H1 (cell line): ENCODE results near the gene LRRC49. TPM values are rescaled to one million over a fixed set of nuclear protein-coding genes. Genes with fewer than 3 reads are reported as not detected.

ENCODE experiments used
- CTCF ChIA-PET: fragments of 300-600 bp; sonication (Branson Sonifier 250); formaldehyde crosslinking; loops from one replicate; lab custom pipeline; 2021; ENCODE audit not compliant: partially characterized antibody; lab: Charles Lee
- POLR2A ChIA-PET: fragments of 300-600 bp; sonication (Branson Sonifier 250); formaldehyde crosslinking; loops from one replicate; lab custom pipeline; 2021; ENCODE audit warnings: inconsistent platforms; ENCODE audit not compliant: partially characterized antibody; lab: Charles Lee
- DNase-seq, 2 experiments: peaks; one replicate each; pipeline versions ENCODE4 v3.0.0 to v3.0.0-alpha.2; 2010 to 2022; ENCODE audit warnings: low spot score in 2 of 2, low read depth in 1 of 2, mixed read lengths in 1 of 2
- FAIRE-seq: peaks from 2 replicates; lab custom pipeline; 2011; peaks lifted over from hg19 to GRCh38; lab: Jason Lieb, UNC
- H2AFZ ChIP-seq: 2 replicates; pipeline ENCODE4 v1.8.1; 2012; ENCODE audit warnings: low read length, inconsistent platforms
- H2AK5ac ChIP-seq: 2 replicates; pipeline ENCODE4 v1.6.1; 2013; ENCODE audit warnings: low read depth, low read length
- H2BK120ac ChIP-seq: replicated peaks from 2 replicates; pipeline ENCODE3; 2013; ENCODE audit warnings: low read depth, low read length, inconsistent platforms
- H2BK12ac ChIP-seq: 2 replicates; pipeline ENCODE4 v1.6.1; 2013; ENCODE audit warnings: low read depth, low read length
- H2BK15ac ChIP-seq: 2 replicates; pipeline ENCODE4 v1.6.1; 2013; ENCODE audit warnings: low read length
- H2BK20ac ChIP-seq: 2 replicates; pipeline ENCODE4 v1.6.1; 2013; ENCODE audit warnings: low read length
- H2BK5ac ChIP-seq: 2 replicates; pipeline ENCODE4 v1.6.1; 2013; ENCODE audit warnings: low read depth, low read length
- H3K14ac ChIP-seq: 2 replicates; pipeline ENCODE4 v1.6.1; 2013; ENCODE audit warnings: inconsistent platforms; ENCODE audit not compliant: insufficient read length
- H3K18ac ChIP-seq: 2 replicates; pipeline ENCODE4 v1.6.1; 2013; ENCODE audit warnings: low read length; ENCODE audit errors: extremely low read depth
- H3K23ac ChIP-seq: 2 replicates; pipeline ENCODE4 v1.6.1; 2013; ENCODE audit warnings: inconsistent platforms; ENCODE audit not compliant: insufficient read length
- H3K23me2 ChIP-seq: 2 replicates; pipeline ENCODE4 v1.6.1; 2013; ENCODE audit warnings: low read depth, low read length
- H3K27ac ChIP-seq: 2 replicates; pipeline ENCODE4 v1.6.1; 2011; ENCODE audit warnings: low read depth, low read length, inconsistent platforms
- H3K27me3 ChIP-seq, 4 experiments: replicated peaks in 1 of 4; 1 replicate in 1 of 4; 2 replicates in 3 of 4; pipeline versions ENCODE4 v1.6.1 to v1.8.1; 2011 to 2013; ENCODE audit warnings: low read length in 3 of 4, mild to moderate bottlenecking in 3 of 4, inconsistent platforms in 2 of 4, mixed read lengths in 2 of 4, moderate library complexity in 1 of 4; ENCODE audit not compliant: control insufficient read depth in 3 of 4, insufficient read depth in 3 of 4; ENCODE audit errors: extremely low read depth in 1 of 4
- H3K36me3 ChIP-seq, 4 experiments: 2 replicates each; pipeline versions ENCODE4 v1.6.1 to v1.8.1; 2011 to 2013; ENCODE audit warnings: mild to moderate bottlenecking in 4 of 4, low read length in 3 of 4, moderate library complexity in 2 of 4, control low read depth in 1 of 4, inconsistent platforms in 1 of 4; ENCODE audit not compliant: insufficient read depth in 4 of 4, control insufficient read depth in 2 of 4
- H3K4ac ChIP-seq: replicated peaks from 2 replicates; pipeline ENCODE3; 2013; ENCODE audit warnings: low read length, low read depth, mixed read lengths, inconsistent platforms; ENCODE audit not compliant: insufficient read length
- H3K4me1 ChIP-seq, 4 experiments: replicated peaks in 1 of 4; 1 replicate in 1 of 4; 2 replicates in 3 of 4; pipeline versions ENCODE4 v1.6.1 to v1.8.1; 2011 to 2013; ENCODE audit warnings: low read length in 3 of 4, inconsistent platforms in 2 of 4, mixed read lengths in 1 of 4; ENCODE audit not compliant: insufficient read depth in 4 of 4, control insufficient read depth in 3 of 4
- H3K4me2 ChIP-seq, 2 experiments: 2 replicates each; pipeline versions ENCODE4 v1.6.1 to v1.8.1; 2011 to 2013; ENCODE audit warnings: low read depth in 2 of 2, low read length in 2 of 2, control low read depth in 1 of 2, inconsistent platforms in 1 of 2, mild to moderate bottlenecking in 1 of 2; ENCODE audit not compliant: insufficient read depth in 1 of 2
- H3K4me3 ChIP-seq, 4 experiments: fragments of 200-600, 300-600 bp in 1 of 4; sonication (generic), shearing (Covaris generic), sonication (Bioruptor Twin) in 1 of 4; 2 replicates each; pipeline versions ENCODE4 v1.5.1 to v1.8.1; 2011 to 2016; ENCODE audit warnings: low read length in 4 of 4, low read depth in 3 of 4, control low read depth in 2 of 4, inconsistent platforms in 2 of 4, mild to moderate bottlenecking in 2 of 4, mixed read lengths in 1 of 4, moderate library complexity in 1 of 4; ENCODE audit not compliant: insufficient read depth in 2 of 4; ENCODE audit errors: extremely low read depth in 1 of 4
- H3K56ac ChIP-seq: replicated peaks from 2 replicates; pipeline ENCODE3; 2013; ENCODE audit warnings: low read depth, mild to moderate bottlenecking, mixed read lengths, low read length, inconsistent platforms; ENCODE audit not compliant: insufficient read length
- H3K79me1 ChIP-seq: 2 replicates; pipeline ENCODE4 v1.6.1; 2013; ENCODE audit warnings: low read depth, low read length, control low read depth
- H3K79me2 ChIP-seq, 2 experiments: 2 replicates each; pipeline versions ENCODE4 v1.6.1 to v1.8.1; 2012 to 2013; ENCODE audit warnings: low read length in 2 of 2, mild to moderate bottlenecking in 2 of 2, inconsistent platforms in 1 of 2; ENCODE audit not compliant: insufficient read depth in 2 of 2, control insufficient read depth in 1 of 2
- H3K9ac ChIP-seq, 4 experiments: replicated peaks in 1 of 4; 1 replicate in 1 of 4; 2 replicates in 3 of 4; pipeline versions ENCODE4 v1.6.1 to v1.8.1; 2011 to 2013; ENCODE audit warnings: low read depth in 3 of 4, low read length in 3 of 4, control low read depth in 2 of 4, mild to moderate bottlenecking in 2 of 4, moderate library complexity in 2 of 4, inconsistent platforms in 1 of 4; ENCODE audit errors: extremely low read depth in 1 of 4
- H3K9me3 ChIP-seq, 2 experiments: 2 replicates each; pipeline versions ENCODE4 v1.6.1 to v1.8.1; 2012 to 2013; ENCODE audit warnings: mild to moderate bottlenecking in 2 of 2, moderate library complexity in 2 of 2, control low read depth in 1 of 2, inconsistent platforms in 1 of 2, low read depth in 1 of 2, low read length in 1 of 2, mixed read lengths in 1 of 2; ENCODE audit not compliant: insufficient read depth in 2 of 2
- H4K20me1 ChIP-seq, 2 experiments: replicated peaks in 1 of 2; 2 replicates each; pipeline versions ENCODE3 to v1.8.1; 2011 to 2013; ENCODE audit warnings: inconsistent platforms in 2 of 2, low read length in 2 of 2, mild to moderate bottlenecking in 1 of 2; ENCODE audit not compliant: insufficient read depth in 2 of 2, control insufficient read depth in 1 of 2
- H4K5ac ChIP-seq: 2 replicates; pipeline ENCODE4 v1.6.1; 2013; ENCODE audit warnings: low read length, low read depth, mixed read lengths, inconsistent platforms; ENCODE audit not compliant: insufficient read length
- H4K8ac ChIP-seq: 2 replicates; pipeline ENCODE4 v1.8.0; 2013; ENCODE audit warnings: mild to moderate bottlenecking, moderate library complexity, low read length, inconsistent platforms; ENCODE audit not compliant: insufficient read depth; ENCODE audit errors: extremely low read depth
- H4K91ac ChIP-seq: replicated peaks from 2 replicates; pipeline ENCODE3; 2013; ENCODE audit warnings: low read length, mixed read lengths, inconsistent platforms; ENCODE audit not compliant: insufficient read length
- CREB1 ChIP-seq: IDR thresholded peaks from 2 replicates; pipeline ENCODE4 v1.6.1; 2012; ENCODE audit warnings: inconsistent platforms
- FOSL1 ChIP-seq: IDR thresholded peaks from 2 replicates; pipeline ENCODE4 v1.6.1; 2011; ENCODE audit warnings: mild to moderate bottlenecking, low read depth, low read length, moderate library complexity; ENCODE audit not compliant: insufficient read depth
- KDM4A ChIP-seq: IDR thresholded peaks from one replicate; pipeline ENCODE4 v1.7.1; 2012; ENCODE audit warnings: low read depth, mild to moderate bottlenecking, moderate library complexity, low read length, inconsistent platforms; ENCODE audit not compliant: severe bottlenecking
- MAFK ChIP-seq: IDR thresholded peaks from 2 replicates; pipeline ENCODE4 v1.6.1; 2012; ENCODE audit warnings: low read depth, mild to moderate bottlenecking, improper control_type of control experiment, low read length
- YY1 ChIP-seq: IDR thresholded peaks from 2 replicates; pipeline ENCODE4 v1.6.1; 2011; ENCODE audit warnings: low read depth, mild to moderate bottlenecking, low read length
- polyA plus RNA-seq, 7 experiments: library from polyadenylated mRNA; depleted of rRNA in 3 of 7; stranded (reverse) in 5 of 7; unstranded in 2 of 7; fragments of >200 nt in 5 of 7; fragments of 200-250 nt in 2 of 7; gene quantifications; 1 replicate in 5 of 7; 2 replicates in 1 of 7; 4 replicates in 1 of 7; pipeline versions ENCODE4 v1.2.1 to v1.2.3, GENCODE V29; 2011 to 2013; ENCODE audit warnings: missing spikeins in 2 of 7, mixed read lengths in 2 of 7
- total RNA-seq: library from RNA; stranded (reverse); fragmentation: NEBNext Ultra II Directional; extraction: Animal tissue kit (Norgen Biotek cat#: 25700); gene quantifications from 2 replicates; pipeline ENCODE4 v1.2.1, GENCODE V29; 2021
- TF ChIP-seq, protein P1 (sequence below): IDR thresholded peaks from 2 replicates; pipeline ENCODE4 v1.6.1; 2011; ENCODE audit warnings: low read depth, mild to moderate bottlenecking, low read length; ENCODE audit not compliant: insufficient read depth
- TF ChIP-seq, protein P2 (sequence below): IDR thresholded peaks from 2 replicates; pipeline ENCODE4 v1.6.1; 2012; ENCODE audit warnings: inconsistent platforms
- TF ChIP-seq, protein P3 (sequence below): IDR thresholded peaks from 2 replicates; pipeline ENCODE4 v1.6.1; 2012; ENCODE audit warnings: low read length, inconsistent platforms

LRRC49 gene
- total and polyA plus RNA-seq, 2 of the 8 experiments (the other 6 are each of a cell fraction or from before 2014, with no cell fraction given), result 5.0 to 10.4 TPM

DNA sequence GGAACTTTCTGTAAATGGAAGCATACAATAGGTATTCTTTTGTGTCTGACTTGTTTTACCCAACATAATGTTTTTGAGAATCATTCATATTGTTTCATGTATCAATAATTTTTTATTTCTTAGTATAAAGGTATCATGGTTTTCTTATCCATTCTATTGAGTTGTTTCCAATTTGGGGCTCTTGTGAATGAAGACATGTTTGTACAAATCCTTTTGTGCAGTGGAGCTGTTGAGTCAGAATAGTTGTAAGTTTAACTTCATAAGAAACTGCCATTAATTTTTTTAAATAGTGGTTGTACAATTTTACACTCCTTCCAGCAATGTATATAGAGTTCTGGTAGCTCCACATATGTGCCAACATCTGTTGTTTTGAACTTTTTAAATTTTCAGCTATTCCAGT lies 163.5 kb downstream of the LRRC49 start:
- FAIRE-seq (no peak), DNase-seq (no peak)
- H3K23me2 ChIP-seq, result no peaks in the 10 kb centered on the region
- 0 out of 4 replicates have a peak, but pooled peaks cover 0 to 2% of the 10 kb centered on the region in 2 experiments for H3K9me3 ChIP-seq
- no peaks in the 10 kb centered on the region for H3K27me3 ChIP-seq
- H3K14ac ChIP-seq, result no peak overlapping the region
- no peak overlapping the region for H2BK5ac ChIP-seq
- no peak overlapping the region for H3K9ac ChIP-seq
- no peaks in the 10 kb centered on the region for H3K79me2 ChIP-seq
- H3K4ac ChIP-seq, result no peak overlapping the region
- H2BK120ac ChIP-seq, result no peak overlapping the region
- no peak overlapping the region for H2BK12ac ChIP-seq
- H3K23ac ChIP-seq, result no peak overlapping the region
- H3K36me3 ChIP-seq, result no peaks in the 10 kb centered on the region
- H3K79me1 ChIP-seq, result no peaks in the 10 kb centered on the region
- H2AFZ ChIP-seq, result no peak overlapping the region
- H2AK5ac ChIP-seq, result no peak overlapping the region
- no peak overlapping the region for H3K18ac ChIP-seq
- no peak overlapping the region for H3K56ac ChIP-seq
- no peak overlapping the region for H4K8ac ChIP-seq
- no peaks in the 10 kb centered on the region for H3K4me1 ChIP-seq
- ChIA-PET POLR2A (no interaction called here), CTCF (no interaction called here)
- H3K4me3 ChIP-seq, result no peak overlapping the region
- H3K4me2 ChIP-seq, result no peak overlapping the region
- H2BK15ac ChIP-seq, result no peak overlapping the region
- H4K20me1 ChIP-seq, result no peaks in the 10 kb centered on the region
- H3K27ac ChIP-seq, result no peak overlapping the region
- no peak for TF ChIP-seq YY1
- no peak for TF ChIP-seq KDM4A
- TF ChIP-seq CREB1, result no peak
- no peak for TF ChIP-seq FOSL1
- TF ChIP-seq MAFK, result no peak
- TF ChIP-seq, protein P1, sequence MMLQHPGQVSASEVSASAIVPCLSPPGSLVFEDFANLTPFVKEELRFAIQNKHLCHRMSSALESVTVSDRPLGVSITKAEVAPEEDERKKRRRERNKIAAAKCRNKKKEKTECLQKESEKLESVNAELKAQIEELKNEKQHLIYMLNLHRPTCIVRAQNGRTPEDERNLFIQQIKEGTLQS, result no peak
- TF ChIP-seq, protein P2, sequence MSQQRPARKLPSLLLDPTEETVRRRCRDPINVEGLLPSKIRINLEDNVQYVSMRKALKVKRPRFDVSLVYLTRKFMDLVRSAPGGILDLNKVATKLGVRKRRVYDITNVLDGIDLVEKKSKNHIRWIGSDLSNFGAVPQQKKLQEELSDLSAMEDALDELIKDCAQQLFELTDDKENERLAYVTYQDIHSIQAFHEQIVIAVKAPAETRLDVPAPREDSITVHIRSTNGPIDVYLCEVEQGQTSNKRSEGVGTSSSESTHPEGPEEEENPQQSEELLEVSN, result no peak
- TF ChIP-seq, protein P3, sequence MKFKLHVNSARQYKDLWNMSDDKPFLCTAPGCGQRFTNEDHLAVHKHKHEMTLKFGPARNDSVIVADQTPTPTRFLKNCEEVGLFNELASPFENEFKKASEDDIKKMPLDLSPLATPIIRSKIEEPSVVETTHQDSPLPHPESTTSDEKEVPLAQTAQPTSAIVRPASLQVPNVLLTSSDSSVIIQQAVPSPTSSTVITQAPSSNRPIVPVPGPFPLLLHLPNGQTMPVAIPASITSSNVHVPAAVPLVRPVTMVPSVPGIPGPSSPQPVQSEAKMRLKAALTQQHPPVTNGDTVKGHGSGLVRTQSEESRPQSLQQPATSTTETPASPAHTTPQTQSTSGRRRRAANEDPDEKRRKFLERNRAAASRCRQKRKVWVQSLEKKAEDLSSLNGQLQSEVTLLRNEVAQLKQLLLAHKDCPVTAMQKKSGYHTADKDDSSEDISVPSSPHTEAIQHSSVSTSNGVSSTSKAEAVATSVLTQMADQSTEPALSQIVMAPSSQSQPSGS, result no peak
- no peak overlapping the region for H4K5ac ChIP-seq
- no peak overlapping the region for H2BK20ac ChIP-seq
- H4K91ac ChIP-seq, result no peak overlapping the region
